Pancreas (tissue), 10 donors: ENCODE data around the gene DAB2. TPM values are rescaled to one million over a fixed set of nuclear protein-coding genes. Genes with fewer than 3 reads are reported as not detected.

ENCODE experiments used
- ATAC-seq, 4 donors: fragments of 200-7000 bp; cut with Tn5 transposase; one replicate each; pipeline versions ENCODE4 v1.8.0 to v1.9.1; 2020; ENCODE audit warnings: mild to moderate bottlenecking in 4 of 4, moderate library complexity in 4 of 4
- DNase-seq, 6 donors: peaks; one replicate each; pipeline ENCODE4 v3.0.0-alpha.2; 2020
- FAIRE-seq: peaks from 2 replicates; lab custom pipeline; 2012; peaks lifted over from hg19 to GRCh38; lab: Jason Lieb, UNC
- H3K27ac ChIP-seq, 4 donors: fragments of 200-600 bp; sonication (generic); 1 replicate in 3 of 4; 2 replicates in 1 of 4; pipeline versions ENCODE4 v1.5.0 to v1.8.0; 2020
- H3K27me3 ChIP-seq, 4 donors: fragments of 200-600 bp; one replicate each; pipeline ENCODE4 v1.8.0; 2021
- H3K36me3 ChIP-seq, 3 donors: fragments of 200-600 bp; sonication (generic) in 1 of 3; one replicate each; pipeline versions ENCODE4 v1.5.0 to v1.8.0; 2020 to 2021
- H3K4me1 ChIP-seq, 3 donors: fragments of 200-600 bp; one replicate each; pipeline ENCODE4 v1.8.0; 2021
- H3K4me3 ChIP-seq, 4 donors: fragments of 200-600 bp; sonication (generic) in 2 of 4; one replicate each; pipeline versions ENCODE4 v1.5.0 to v1.8.0; 2020 to 2021
- H3K9me3 ChIP-seq, 4 donors: fragments of 200-600 bp; one replicate each; pipeline ENCODE4 v1.8.0; 2021
- WGBS, 2 donors: extraction: QIAGEN DNeasy Blood & Tissue Kit; methylation state at CpG; one replicate each; pipeline ENCODE4 v1.1.7; 2013; 5-methylcytosine and 5-hydroxymethylcytosine counted together
- intact Hi-C, 3 donors: fragments of 100-400 bp; cut with DNase I; formaldehyde crosslinking; loops; one replicate each; pipeline versions ENCODE4 v1.11.1 to v1.14.2; 2022
- polyA plus RNA-seq, 2 donors: library from polyadenylated mRNA; stranded (reverse); fragments of 200-250 nt; gene quantifications; one replicate each; pipeline ENCODE4 v1.2.3, GENCODE V29; 2013
- total RNA-seq, 6 donors: library from RNA; stranded (reverse); fragmentation: NEBNext Ultra II Directional in 4 of 6; extraction: Animal tissue kit (Norgen Biotek cat#: 25700) in 4 of 6; gene quantifications; one replicate each; pipeline versions ENCODE4 v1.2.1 to v1.2.4, GENCODE V29; 2021 to 2023
- TF ChIP-seq, protein P1 (sequence below), 4 donors: fragments of 200-600 bp; sonication (generic) in 3 of 4; IDR thresholded peaks; one replicate each; pipeline versions ENCODE4 v1.5.0 to v1.8.0; 2021; ENCODE audit warnings: antibody characterized with exemption in 4 of 4
- donor health status: healthy with polysubstance abuse.
- donor health status: DM: no; HTN: no; CAD: no; lungs with moderate emphysema.
- donor health status: DM: no; HTN: no; CAD: no.
- donor health status: control.
- donor health status: control.
- donor health status: Bipolar disorder and iron deficiency.
- donor health status: DM: yes; HTN: yes; CAD: no.
- donor health status: DM: no; HTN: no; CAD: no.
- donor health status: DM: no; HTN: no; CAD: no.
- donor health status: DM: yes; HTN: yes; CAD: no.

DAB2 gene
- total and polyA plus RNA-seq, 8 donors: 12.0 to 53.3 (median 27.2) TPM

DNA sequence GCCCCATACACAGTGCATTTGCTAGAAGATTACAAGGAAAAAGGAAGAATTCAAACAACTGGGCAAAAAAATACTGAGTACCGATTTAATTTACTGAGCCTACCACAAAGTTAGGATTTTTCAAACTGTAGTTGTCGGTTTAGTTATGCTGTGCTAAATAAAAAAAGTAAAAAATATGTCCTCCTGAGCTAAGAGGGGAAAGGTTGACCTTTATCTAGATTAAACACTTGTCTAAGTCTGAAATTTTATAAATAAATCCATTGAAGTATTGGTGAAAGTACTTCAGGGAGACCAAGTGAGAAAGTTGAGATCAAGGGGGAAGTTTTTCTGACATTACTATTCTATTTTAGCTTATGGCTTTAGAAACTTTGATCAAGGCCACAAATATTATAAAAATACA, 19.1 kb upstream of the DAB2 start:
- H3K36me3 ChIP-seq: no peaks in the 10 kb centered on the region
- H3K9me3 ChIP-seq: no peaks in the 10 kb centered on the region
- FAIRE-seq: no peak
- 88% methylated on average over 2 of the region's 2 CpGs for WGBS, 2 donors
- H3K4me1 ChIP-seq: peaks cover 0 to 3% (median 0%) of the 10 kb centered on the region in 3 donors
- TF ChIP-seq, protein P1, sequence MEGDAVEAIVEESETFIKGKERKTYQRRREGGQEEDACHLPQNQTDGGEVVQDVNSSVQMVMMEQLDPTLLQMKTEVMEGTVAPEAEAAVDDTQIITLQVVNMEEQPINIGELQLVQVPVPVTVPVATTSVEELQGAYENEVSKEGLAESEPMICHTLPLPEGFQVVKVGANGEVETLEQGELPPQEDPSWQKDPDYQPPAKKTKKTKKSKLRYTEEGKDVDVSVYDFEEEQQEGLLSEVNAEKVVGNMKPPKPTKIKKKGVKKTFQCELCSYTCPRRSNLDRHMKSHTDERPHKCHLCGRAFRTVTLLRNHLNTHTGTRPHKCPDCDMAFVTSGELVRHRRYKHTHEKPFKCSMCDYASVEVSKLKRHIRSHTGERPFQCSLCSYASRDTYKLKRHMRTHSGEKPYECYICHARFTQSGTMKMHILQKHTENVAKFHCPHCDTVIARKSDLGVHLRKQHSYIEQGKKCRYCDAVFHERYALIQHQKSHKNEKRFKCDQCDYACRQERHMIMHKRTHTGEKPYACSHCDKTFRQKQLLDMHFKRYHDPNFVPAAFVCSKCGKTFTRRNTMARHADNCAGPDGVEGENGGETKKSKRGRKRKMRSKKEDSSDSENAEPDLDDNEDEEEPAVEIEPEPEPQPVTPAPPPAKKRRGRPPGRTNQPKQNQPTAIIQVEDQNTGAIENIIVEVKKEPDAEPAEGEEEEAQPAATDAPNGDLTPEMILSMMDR (IDR thresholded peaks at IDR 0.05): no peak
- intact Hi-C loops: no loop called here
- H3K4me3 ChIP-seq: no peak overlapping the region
- no peak for DNase-seq
- H3K27me3 ChIP-seq: no peaks in the 10 kb centered on the region
- no peak for ATAC-seq
- no peak overlapping the region for H3K27ac ChIP-seq

DNA sequence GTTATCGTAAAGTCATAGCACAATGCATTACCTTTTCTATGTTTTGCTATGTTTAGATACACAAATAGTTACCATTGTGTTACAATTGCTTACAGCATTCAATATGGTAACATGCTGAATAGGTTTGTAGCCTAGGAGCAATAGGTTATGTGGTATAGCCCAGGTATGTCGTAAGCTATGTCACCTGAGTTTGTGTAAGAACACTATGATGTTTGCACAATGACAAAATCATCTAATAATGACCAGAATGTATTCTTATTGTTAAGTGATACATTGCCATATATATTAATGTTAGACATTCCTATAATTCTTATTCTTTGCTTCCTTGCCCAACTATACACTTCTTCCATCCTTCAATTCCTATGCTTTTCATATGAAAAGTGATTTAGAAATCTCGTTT, 18.2 kb upstream of the DAB2 start:
- FAIRE-seq (no peak), DNase-seq (no peak), ATAC-seq (no peak)
- TF ChIP-seq, protein P1 (IDR thresholded peaks at IDR 0.05): no peak
- Histone ChIP-seq H3K36me3 (no peaks in the 10 kb centered on the region), H3K27ac (no peak overlapping the region), H3K4me3 (no peak overlapping the region), H3K4me1 (peaks cover 0 to 3% (median 0%) of the 10 kb centered on the region in 3 donors), H3K27me3 (no peaks in the 10 kb centered on the region), H3K9me3 (no peaks in the 10 kb centered on the region)
- WGBS, 2 donors: 75 to 79% methylated on average over 3 of the region's 3 CpGs
- intact Hi-C loops: no loop called here

DNA sequence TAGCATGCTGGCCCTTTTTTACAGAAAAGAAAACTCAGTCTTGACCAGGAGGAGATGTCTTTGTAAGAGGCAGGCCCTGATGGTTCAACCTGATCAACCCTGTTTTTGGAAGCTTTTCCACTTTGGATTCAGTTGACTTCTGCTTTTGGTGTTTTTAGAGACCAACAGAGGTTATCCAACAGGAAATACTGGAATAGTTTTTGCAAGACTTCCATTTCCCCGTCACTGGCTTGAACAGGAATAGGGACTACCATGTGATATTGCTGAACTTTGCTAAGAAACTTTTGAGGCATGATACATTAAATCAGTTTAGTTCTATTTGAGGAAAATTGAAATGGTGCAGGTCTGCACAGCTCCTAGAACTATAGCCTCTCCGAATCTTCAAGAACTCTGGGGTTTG, 17.1 kb upstream of the DAB2 start:
- H3K9me3 ChIP-seq: no peaks in the 10 kb centered on the region
- DNase-seq (no peak), FAIRE-seq (no peak), ATAC-seq (peak in 1 of 4 donors; percentile 29)
- 53 to 62% methylated on average over 2 of the region's 2 CpGs for WGBS, 2 donors
- no peaks in the 10 kb centered on the region for H3K36me3 ChIP-seq
- no peaks in the 10 kb centered on the region for H3K27me3 ChIP-seq
- H3K4me1 ChIP-seq: peaks cover 0 to 3% (median 0%) of the 10 kb centered on the region in 3 donors
- H3K4me3 ChIP-seq: no peak overlapping the region
- intact Hi-C loops: no loop called here
- TF ChIP-seq, protein P1 (IDR thresholded peaks at IDR 0.05): no peak
- H3K27ac ChIP-seq: no peak overlapping the region

DNA sequence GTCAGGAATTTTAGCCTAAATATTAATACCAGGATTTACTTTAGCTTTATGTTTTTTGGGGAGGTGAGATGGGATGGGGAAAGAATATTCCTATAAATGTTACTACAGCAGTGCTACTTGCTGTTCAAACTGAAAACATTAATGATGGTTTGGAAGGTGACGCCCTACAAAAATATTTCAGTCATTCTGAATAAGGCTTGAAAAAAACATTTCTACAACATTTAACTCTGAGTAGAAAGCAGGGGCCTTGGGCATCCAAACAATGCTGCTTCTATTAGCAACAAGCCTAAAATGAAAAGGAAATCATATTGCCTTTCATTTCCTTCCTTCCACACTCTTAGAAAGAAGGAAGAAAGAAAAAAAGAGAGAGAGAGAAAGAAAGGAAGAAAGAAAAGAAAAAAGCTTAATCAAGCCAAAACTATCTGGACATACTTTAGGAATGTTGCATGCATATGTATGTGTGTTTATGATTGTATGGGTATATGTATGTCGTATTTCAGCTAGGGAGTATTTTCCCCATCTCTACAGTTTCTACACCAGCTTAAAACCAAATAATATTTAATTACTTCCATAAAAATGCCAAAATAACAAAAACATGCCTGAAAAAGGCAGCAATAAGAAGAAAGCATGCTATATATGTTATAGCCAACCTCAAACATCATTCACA, 16.3 kb upstream of the DAB2 start:
- FAIRE-seq (no peak), ATAC-seq (no peak), DNase-seq (no peak)
- no peaks in the 10 kb centered on the region for H3K9me3 ChIP-seq
- H3K27me3 ChIP-seq: no peaks in the 10 kb centered on the region
- intact Hi-C loops: no loop called here
- WGBS, 2 donors: 54 to 66% methylated on average over 2 of the region's 2 CpGs
- H3K4me1 ChIP-seq: peaks cover 0 to 3% (median 0%) of the 10 kb centered on the region in 3 donors
- H3K4me3 ChIP-seq: no peak overlapping the region
- H3K36me3 ChIP-seq: no peaks in the 10 kb centered on the region
- TF ChIP-seq, protein P1 (IDR thresholded peaks at IDR 0.05): no peak
- H3K27ac ChIP-seq: no peak overlapping the region
